BLaER1 (cell line): ENCODE measurements around the gene SLIT3.

Experiments
- H3K27ac ChIP-seq: shearing (Covaris generic); formaldehyde crosslinking; 2 replicates; pipeline ENCODE4 v1.8.1; 2022
- H3K27me3 ChIP-seq: shearing (Covaris generic); formaldehyde crosslinking; 2 replicates; pipeline ENCODE4 v1.8.1; 2022
- H3K36me3 ChIP-seq: shearing (Covaris generic); formaldehyde crosslinking; 2 replicates; pipeline ENCODE4 v1.8.1; 2022
- H3K4me1 ChIP-seq: shearing (Covaris generic); formaldehyde crosslinking; 2 replicates; pipeline ENCODE4 v1.8.1; 2022
- H3K4me2 ChIP-seq: shearing (Covaris generic); formaldehyde crosslinking; 2 replicates; pipeline ENCODE4 v1.8.1; 2022
- H3K4me3 ChIP-seq: shearing (Covaris generic); formaldehyde crosslinking; 2 replicates; pipeline ENCODE4 v1.8.1; 2022
- H3K9ac ChIP-seq: shearing (Covaris generic); formaldehyde crosslinking; 2 replicates; pipeline ENCODE4 v1.8.1; 2022
- H3K9me3 ChIP-seq: shearing (Covaris generic); formaldehyde crosslinking; 2 replicates; pipeline ENCODE4 v1.8.1; 2022
- H4K20me1 ChIP-seq: shearing (Covaris generic); formaldehyde crosslinking; 2 replicates; pipeline ENCODE4 v1.8.1; 2022
- Cebpa-rat ChIP-seq: shearing (Covaris generic); IDR thresholded peaks from 2 replicates; pipeline ENCODE4 v1.8.1; 2022

Gene SLIT3

DNA sequence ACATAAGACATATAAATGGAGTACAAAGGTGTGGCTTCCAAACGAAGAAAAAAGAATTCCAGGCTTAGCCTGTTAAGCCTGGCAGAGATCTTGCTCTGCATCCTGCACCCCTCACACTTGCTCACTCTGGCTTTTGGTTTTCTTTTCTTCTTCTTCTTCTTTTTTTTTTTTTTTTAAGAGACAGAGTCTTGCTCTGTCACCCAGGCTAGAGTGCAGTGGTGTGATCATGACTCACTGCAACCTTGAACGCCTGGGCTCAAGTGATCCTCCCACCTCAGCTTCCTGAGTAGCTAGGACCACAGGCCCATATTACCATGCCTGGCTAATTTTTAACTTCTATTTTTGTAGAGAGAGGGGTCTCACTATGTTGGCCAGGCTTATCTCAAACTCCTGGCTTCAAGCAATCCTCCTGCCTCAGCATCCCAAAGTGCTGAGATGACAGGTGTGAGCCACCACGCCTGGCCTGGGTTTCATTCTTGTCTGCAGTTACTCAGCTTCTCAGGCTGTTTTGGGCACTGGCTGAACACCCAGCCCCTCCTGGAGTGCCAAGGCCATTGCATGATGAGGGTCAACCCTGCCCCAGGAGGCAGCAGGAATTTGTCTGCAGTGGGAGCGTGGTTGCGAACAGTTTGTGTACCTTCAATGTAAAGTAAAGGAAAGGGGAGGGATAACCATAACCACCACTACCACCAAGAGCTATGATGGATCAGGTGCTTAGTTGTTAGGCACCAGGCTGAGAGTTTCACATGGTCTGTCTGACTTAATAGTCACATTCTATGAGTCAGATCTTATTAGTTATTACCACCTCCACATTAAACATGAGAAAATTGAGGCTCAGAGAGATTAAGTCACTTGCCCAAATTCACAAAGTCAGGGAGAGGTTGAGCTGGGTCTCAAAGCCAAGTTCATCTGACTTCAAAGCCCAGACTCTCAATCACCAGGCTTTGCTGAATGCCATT lies 502.6 kb downstream of the SLIT3 start:
- no peak overlapping the region for H3K4me3 ChIP-seq
- H4K20me1 ChIP-seq = no peaks in the 10 kb centered on the region
- H3K27ac ChIP-seq = no peak overlapping the region
- no peaks in the 10 kb centered on the region for H3K36me3 ChIP-seq
- H3K27me3 ChIP-seq = no peaks in the 10 kb centered on the region
- no peak for TF ChIP-seq Cebpa-rat
- peaks cover under 1% of the 10 kb centered on the region for H3K4me1 ChIP-seq
- H3K9me3 ChIP-seq = no peaks in the 10 kb centered on the region
- H3K4me2 ChIP-seq = no peak overlapping the region
- no peak overlapping the region for H3K9ac ChIP-seq

DNA sequence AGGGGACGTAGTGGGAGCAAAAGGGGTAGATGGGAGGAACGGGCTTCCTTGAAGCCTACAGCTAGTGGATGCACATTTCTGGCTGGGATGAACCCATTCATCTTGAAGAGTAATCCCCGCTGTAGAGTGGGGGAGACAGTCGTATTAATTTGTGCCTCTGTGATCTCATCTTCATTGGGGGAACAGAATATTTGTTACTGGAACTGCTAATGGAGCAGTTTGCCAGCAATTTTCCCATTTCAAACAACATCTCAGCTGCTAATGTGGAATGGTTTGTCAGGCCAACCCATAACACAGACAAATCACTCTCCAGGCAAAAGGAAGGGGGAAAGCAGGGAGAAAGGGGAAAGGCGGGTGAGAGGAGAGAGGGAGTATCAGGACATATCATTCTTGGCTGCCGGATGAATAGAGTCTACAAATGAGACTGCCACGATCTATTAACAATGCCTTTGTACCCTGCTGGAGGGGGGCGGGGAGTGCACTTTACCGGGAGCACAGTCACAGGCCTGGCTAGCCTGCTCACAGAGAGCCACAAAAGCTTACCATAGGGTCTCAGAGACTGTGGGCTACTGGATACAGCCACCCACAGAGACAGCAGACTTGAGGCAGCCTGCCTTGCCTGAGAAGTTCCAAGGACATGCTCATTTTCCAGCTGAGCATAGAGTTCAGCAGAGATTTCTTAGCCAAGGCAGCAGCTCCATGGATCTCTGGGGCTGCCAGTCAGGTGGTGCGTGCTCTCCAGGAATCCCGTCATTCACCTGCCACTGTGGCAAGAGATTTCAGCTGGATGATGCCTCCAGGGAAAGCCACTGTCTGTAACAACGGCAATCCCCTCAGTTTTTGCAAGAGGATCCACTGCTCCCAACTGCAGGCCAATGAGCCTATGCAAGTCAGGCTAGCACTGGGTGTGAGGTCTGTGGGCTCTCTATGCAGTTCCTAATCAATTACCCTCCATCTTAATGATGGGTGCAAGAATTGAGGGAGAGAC lies 504.1 kb downstream of the SLIT3 start:
- Histone ChIP-seq H3K9ac (no peak overlapping the region), H4K20me1 (no peaks in the 10 kb centered on the region), H3K4me2 (no peak overlapping the region), H3K4me1 (peaks cover 10% of the 10 kb centered on the region), H3K4me3 (no peak overlapping the region), H3K27ac (no peak overlapping the region), H3K27me3 (no peaks in the 10 kb centered on the region), H3K9me3 (no peaks in the 10 kb centered on the region), H3K36me3 (no peaks in the 10 kb centered on the region)
- no peak for TF ChIP-seq Cebpa-rat

DNA sequence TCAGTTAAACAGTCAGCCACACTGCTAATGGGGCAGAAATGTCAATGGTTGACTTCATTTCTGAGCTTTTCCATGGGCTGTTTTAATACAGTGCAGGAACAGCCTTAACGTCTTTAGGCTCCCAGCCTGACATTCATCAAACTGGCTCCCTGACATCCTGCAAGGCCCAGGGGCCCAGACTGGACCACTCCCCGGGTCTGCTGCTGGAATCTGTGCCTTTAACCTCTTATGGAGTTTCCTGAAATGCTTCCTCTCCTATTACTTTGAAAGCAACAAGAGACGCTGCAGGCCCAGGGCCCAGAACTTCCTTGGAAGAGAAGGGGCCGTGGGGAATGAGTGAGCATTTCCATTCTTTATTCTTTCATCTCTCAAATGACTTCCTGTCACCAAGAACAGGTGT lies 504.9 kb downstream of the SLIT3 start:
- H4K20me1 ChIP-seq = no peaks in the 10 kb centered on the region
- no peaks in the 10 kb centered on the region for H3K9me3 ChIP-seq
- no peak overlapping the region for H3K9ac ChIP-seq
- no peaks in the 10 kb centered on the region for H3K27me3 ChIP-seq
- H3K4me3 ChIP-seq = no peak overlapping the region
- H3K36me3 ChIP-seq = no peaks in the 10 kb centered on the region
- H3K27ac ChIP-seq = no peak overlapping the region
- no peak for TF ChIP-seq Cebpa-rat
- H3K4me1 ChIP-seq = peaks cover 10% of the 10 kb centered on the region
- no peak overlapping the region for H3K4me2 ChIP-seq

DNA sequence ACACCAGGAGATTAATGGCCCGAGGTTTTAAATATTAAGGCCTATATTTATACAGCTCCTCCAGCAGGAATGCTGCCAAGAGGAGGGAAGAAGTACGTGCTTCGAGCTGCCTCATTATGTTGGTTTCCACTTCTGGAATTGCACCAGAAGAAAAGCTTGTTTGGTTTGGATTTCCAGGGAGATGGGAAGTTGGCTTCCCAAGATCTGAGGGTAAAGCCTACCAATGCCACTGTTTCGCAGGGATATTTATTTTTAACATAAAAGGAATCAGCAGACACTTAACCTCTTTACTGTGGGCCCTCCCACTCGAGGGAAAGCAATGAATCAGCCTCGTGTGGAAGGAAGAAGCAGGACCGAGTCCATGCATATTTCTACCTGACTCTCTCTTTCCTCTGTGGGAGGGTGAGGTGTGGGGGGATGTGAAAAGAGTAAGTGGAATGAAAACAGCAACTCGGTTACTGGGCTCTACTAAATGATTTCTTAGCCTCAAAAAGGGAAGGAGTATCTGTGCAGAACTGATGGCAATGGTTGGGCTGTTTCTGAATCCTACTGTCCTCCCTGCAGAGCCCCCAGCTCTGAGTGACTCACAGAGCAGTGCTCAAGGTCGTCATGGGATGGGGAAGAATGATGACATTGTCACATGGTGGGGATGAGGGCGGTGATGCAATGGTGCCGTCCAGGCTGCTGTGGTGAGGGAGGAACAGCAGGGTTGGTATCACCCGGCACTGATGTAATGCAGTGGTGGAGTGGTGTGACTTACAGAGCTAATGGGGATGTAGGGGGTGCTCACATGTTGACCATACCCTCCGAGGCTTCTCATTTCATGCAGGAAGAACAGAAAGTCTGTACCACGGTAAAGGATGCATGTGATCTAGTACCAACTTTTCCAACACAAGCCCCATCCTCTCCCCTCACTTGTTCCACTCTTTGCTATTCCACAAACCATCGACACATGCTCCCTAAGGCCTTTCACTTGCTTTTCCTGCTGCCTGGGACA lies 506.8 kb downstream of the SLIT3 start:
- H3K4me2 ChIP-seq = no peak overlapping the region
- no peaks in the 10 kb centered on the region for H3K9me3 ChIP-seq
- peaks cover 10% of the 10 kb centered on the region for H3K4me1 ChIP-seq
- H3K27ac ChIP-seq = no peak overlapping the region
- no peak overlapping the region for H3K9ac ChIP-seq
- H3K36me3 ChIP-seq = no peaks in the 10 kb centered on the region
- no peak for TF ChIP-seq Cebpa-rat
- H4K20me1 ChIP-seq = no peaks in the 10 kb centered on the region
- H3K4me3 ChIP-seq = no peak overlapping the region
- no peaks in the 10 kb centered on the region for H3K27me3 ChIP-seq

DNA sequence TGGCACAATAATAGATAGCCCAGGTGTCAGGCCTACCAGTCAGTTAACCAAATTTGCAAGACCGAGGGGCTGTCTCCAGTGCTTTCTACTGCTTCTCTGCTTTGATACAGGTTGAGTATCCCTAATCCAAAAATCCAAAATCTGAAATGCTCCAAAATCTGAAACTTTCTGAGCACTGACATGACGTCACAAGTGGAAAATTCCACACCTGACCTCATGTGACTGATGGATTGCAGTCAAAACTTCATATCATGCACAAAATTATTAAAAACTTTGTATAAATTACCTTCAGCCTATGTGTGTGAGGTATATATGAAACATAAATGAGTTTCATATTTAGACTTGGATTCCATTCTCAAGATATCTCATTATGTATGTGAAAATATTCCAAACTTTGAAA lies 508.3 kb downstream of the SLIT3 start:
- peak overlapping the region; percentile 42 for H3K4me2 ChIP-seq
- no peaks in the 10 kb centered on the region for H4K20me1 ChIP-seq
- H3K27me3 ChIP-seq = no peaks in the 10 kb centered on the region
- H3K9ac ChIP-seq = no peak overlapping the region
- H3K36me3 ChIP-seq = no peaks in the 10 kb centered on the region
- H3K9me3 ChIP-seq = no peaks in the 10 kb centered on the region
- peaks cover 10% of the 10 kb centered on the region for H3K4me1 ChIP-seq
- no peak overlapping the region for H3K27ac ChIP-seq
- no peak overlapping the region for H3K4me3 ChIP-seq
- TF ChIP-seq Cebpa-rat = no peak

DNA sequence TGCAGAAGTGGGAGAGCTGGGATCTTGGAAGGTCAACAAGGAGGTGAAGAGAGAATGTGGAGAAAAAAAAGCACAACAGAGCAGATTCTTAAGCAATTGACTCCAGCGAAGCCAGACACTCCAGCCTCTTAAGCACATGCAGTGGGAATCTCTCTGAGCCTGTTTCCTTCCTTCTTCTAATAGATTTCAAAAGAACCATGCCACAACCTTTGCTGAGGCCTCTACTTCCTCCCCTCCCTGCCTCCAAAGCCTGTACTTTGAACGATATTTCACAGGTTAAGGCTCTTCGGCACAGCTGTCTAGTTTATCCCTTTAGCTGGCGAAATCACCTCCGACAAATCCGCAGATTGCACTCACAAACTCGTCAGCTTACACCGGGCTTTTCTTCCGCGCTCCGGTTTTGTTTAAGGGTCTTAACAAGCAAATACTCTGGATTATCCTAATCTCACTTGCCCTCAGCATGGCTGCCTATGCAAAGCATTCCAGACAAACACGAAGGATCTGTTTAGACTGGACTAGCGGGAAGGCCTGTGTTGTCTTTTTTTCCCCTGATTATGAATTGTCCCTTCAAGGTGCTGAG lies 510.2 kb downstream of the SLIT3 start:
- Histone ChIP-seq H3K4me2 (no peak overlapping the region), H4K20me1 (no peaks in the 10 kb centered on the region), H3K9me3 (no peaks in the 10 kb centered on the region), H3K4me3 (no peak overlapping the region), H3K36me3 (no peaks in the 10 kb centered on the region), H3K27me3 (no peaks in the 10 kb centered on the region), H3K4me1 (peaks cover 10% of the 10 kb centered on the region), H3K27ac (no peak overlapping the region), H3K9ac (no peak overlapping the region)
- TF ChIP-seq Cebpa-rat = no peak

DNA sequence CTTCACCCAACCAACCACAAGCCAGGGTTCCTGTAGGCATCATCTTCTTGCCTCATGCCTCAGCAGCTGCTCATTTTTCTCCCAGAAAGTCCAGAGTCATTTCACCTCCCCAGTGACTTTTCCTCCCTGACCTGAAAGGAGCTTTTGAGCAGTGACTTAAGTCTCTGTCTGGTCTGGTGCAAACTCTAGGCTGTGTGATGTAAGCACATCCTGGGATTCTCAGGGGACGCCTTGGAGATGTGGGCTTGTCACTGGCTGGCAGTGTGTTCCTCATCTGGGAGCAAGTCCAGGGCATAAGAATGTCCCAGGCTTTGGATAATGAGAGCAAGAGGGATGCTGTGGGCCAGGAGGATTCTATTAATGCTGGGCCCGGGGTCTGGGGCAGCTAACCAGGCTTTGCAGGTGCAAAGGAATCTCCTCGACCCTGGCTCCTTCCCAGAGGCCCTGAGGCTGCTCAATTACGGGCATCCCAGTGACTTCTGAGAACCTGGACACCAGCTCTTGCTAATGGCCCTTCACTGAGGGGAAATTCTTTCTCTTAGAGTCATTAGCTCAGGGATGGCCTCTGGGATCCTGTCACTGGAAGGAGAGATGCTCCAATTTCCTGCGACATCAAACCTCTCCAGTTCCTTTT lies 510.8 kb downstream of the SLIT3 start:
- H3K27me3 ChIP-seq = no peaks in the 10 kb centered on the region
- no peak overlapping the region for H3K4me2 ChIP-seq

DNA sequence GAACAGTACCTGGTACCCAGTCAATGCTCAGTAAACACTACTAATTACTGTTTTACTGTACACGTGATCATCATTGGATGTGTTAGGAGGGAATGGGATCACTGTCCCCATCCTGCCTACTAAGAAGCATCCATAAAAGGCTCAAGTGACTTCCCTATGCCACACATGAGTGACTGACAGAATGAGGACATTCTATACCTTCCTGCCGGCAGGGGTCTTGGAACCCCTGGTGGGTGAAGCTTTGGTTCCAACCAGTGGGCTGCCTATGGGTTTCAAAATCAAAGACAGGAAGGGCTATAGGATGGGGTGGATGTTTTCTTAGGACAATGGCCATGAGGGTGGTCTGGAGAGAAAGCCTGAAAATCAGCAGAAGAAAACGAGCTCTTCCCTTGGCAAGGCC lies 512.2 kb downstream of the SLIT3 start:
- Histone ChIP-seq H3K9me3 (no peaks in the 10 kb centered on the region), H3K9ac (no peak overlapping the region), H3K4me3 (no peak overlapping the region), H3K4me2 (no peak overlapping the region), H4K20me1 (no peaks in the 10 kb centered on the region), H3K27me3 (no peaks in the 10 kb centered on the region), H3K27ac (no peak overlapping the region), H3K36me3 (no peaks in the 10 kb centered on the region), H3K4me1 (peaks cover 23% of the 10 kb centered on the region)
- no peak for TF ChIP-seq Cebpa-rat

More for the DNA sequence above, 510.8 kb downstream of the SLIT3 start:
- Histone ChIP-seq H3K9me3 (no peaks in the 10 kb centered on the region), H3K4me1 (peaks cover 10% of the 10 kb centered on the region), H4K20me1 (no peaks in the 10 kb centered on the region), H3K9ac (no peak overlapping the region), H3K36me3 (no peaks in the 10 kb centered on the region), H3K4me3 (no peak overlapping the region), H3K27ac (no peak overlapping the region)
- no peak for TF ChIP-seq Cebpa-rat
